ENCODE measurements around the gene DCAF16. TPM values are rescaled to one million over a fixed set of nuclear protein-coding genes. Genes with fewer than 3 reads are reported as not detected.

DCAF16 gene
- total RNA-seq, 2 donors from 2014 or later = 52.0 to 63.1 TPM

- H3K27ac ChIP-seq (ENCODE audit: low read depth, low read length) = no peak overlapping the region
- no peak for TF ChIP-seq CTCF (conservative IDR thresholded peaks at IDR 0.05)
- no peaks in the 10 kb centered on the region for H3K27me3 Mint-ChIP-seq (ENCODE audit: insufficient read depth)
- no peak for DNase-seq
- no peaks in the 10 kb centered on the region for H3K9me3 ChIP-seq (ENCODE audit: control insufficient read depth, low read length)
- H3K9me3 Mint-ChIP-seq = no peaks in the 10 kb centered on the region
- H3K36me3 Mint-ChIP-seq (ENCODE audit: low read depth) = peaks cover 54% of the 10 kb centered on the region
- peaks cover 14% of the 10 kb centered on the region for H3K4me1 Mint-ChIP-seq
- H3K4me3 Mint-ChIP-seq = no peak overlapping the region
- no peak overlapping the region for H3K4me3 ChIP-seq (ENCODE audit: low read length)
- H3K9ac ChIP-seq (ENCODE audit: extremely low read depth, low read length, poor library complexity, severe bottlenecking) = no peak overlapping the region
- H3K27me3 ChIP-seq (ENCODE audit: control insufficient read depth, insufficient read depth, low read length, poor library complexity, severe bottlenecking) = no peaks in the 10 kb centered on the region
- peaks cover 53% of the 10 kb centered on the region for H3K36me3 ChIP-seq (ENCODE audit: control insufficient read depth, insufficient read depth, low read length)
- peak overlapping the region; percentile 52 for H3K27ac Mint-ChIP-seq
- H3K4me1 ChIP-seq (ENCODE audit: control insufficient read depth, insufficient read depth, low read length) = peaks cover 4% of the 10 kb centered on the region
- WGBS, 2 experiments (ENCODE audit: insufficient coverage in 1 of 2, insufficient read length in 1 of 2) = 83 to 86% methylated on average over 1 to 3 of the region's 3 CpGs
These were observed 4.9 kb downstream of the DCAF16 start for GRCh38 chr4:17805580-17806155.

GRCh38 chr4:17797808-17798207 is 12.7 kb downstream of the DCAF16 start:
- 87 to 90% methylated on average over 1 of the region's 1 CpG for WGBS, 2 experiments (ENCODE audit: insufficient coverage in 1 of 2, insufficient read length in 1 of 2)
- H3K27me3 Mint-ChIP-seq (ENCODE audit: insufficient read depth) = no peaks in the 10 kb centered on the region
- H3K4me3 Mint-ChIP-seq = no peak overlapping the region

GRCh38 chr4:17794730-17795129 is 15.8 kb downstream of the DCAF16 start:
- Mint-ChIP-seq H3K27ac (no peak overlapping the region), H3K4me1 (no peaks in the 10 kb centered on the region), H3K9me3 (peaks cover 8% of the 10 kb centered on the region), H3K4me3 (no peak overlapping the region), H3K36me3 (ENCODE audit: low read depth) (peaks cover 24% of the 10 kb centered on the region), H3K27me3 (ENCODE audit: insufficient read depth) (no peaks in the 10 kb centered on the region)
- TF ChIP-seq CTCF (conservative IDR thresholded peaks at IDR 0.05) = no peak
- Histone ChIP-seq H3K9me3 (ENCODE audit: control insufficient read depth, low read length) (no peaks in the 10 kb centered on the region), H3K27ac (ENCODE audit: low read depth, low read length) (no peak overlapping the region), H3K27me3 (ENCODE audit: control insufficient read depth, insufficient read depth, low read length, poor library complexity, severe bottlenecking) (no peaks in the 10 kb centered on the region), H3K9ac (ENCODE audit: extremely low read depth, low read length, poor library complexity, severe bottlenecking) (no peak overlapping the region), H3K36me3 (ENCODE audit: control insufficient read depth, insufficient read depth, low read length) (peaks cover 15% of the 10 kb centered on the region), H3K4me1 (ENCODE audit: control insufficient read depth, insufficient read depth, low read length) (peaks cover 4% of the 10 kb centered on the region), H3K4me3 (ENCODE audit: low read length) (no peak overlapping the region)
- WGBS, 2 experiments (ENCODE audit: insufficient coverage in 1 of 2, insufficient read length in 1 of 2) = 71% methylated on average over 1 of the region's 1 CpG; no CpG with 5 or more reads in 1 of the 2 experiments
- no peak for DNase-seq

More at GRCh38 chr4:17797808-17798207, 12.7 kb downstream of the DCAF16 start:
- H3K9ac ChIP-seq (ENCODE audit: extremely low read depth, low read length, poor library complexity, severe bottlenecking) = no peak overlapping the region
- peaks cover 34% of the 10 kb centered on the region for H3K36me3 Mint-ChIP-seq (ENCODE audit: low read depth)
- no peaks in the 10 kb centered on the region for H3K27me3 ChIP-seq (ENCODE audit: control insufficient read depth, insufficient read depth, low read length, poor library complexity, severe bottlenecking)
- DNase-seq = no peak
- peaks cover 4% of the 10 kb centered on the region for H3K4me1 ChIP-seq (ENCODE audit: control insufficient read depth, insufficient read depth, low read length)
- H3K27ac Mint-ChIP-seq = no peak overlapping the region
- H3K27ac ChIP-seq (ENCODE audit: low read depth, low read length) = no peak overlapping the region
- TF ChIP-seq CTCF (conservative IDR thresholded peaks at IDR 0.05) = no peak
- H3K4me1 Mint-ChIP-seq = no peaks in the 10 kb centered on the region
- no peaks in the 10 kb centered on the region for H3K9me3 Mint-ChIP-seq
- H3K9me3 ChIP-seq (ENCODE audit: control insufficient read depth, low read length) = no peaks in the 10 kb centered on the region
- no peak overlapping the region for H3K4me3 ChIP-seq (ENCODE audit: low read length)
- H3K36me3 ChIP-seq (ENCODE audit: control insufficient read depth, insufficient read depth, low read length) = peaks cover 31% of the 10 kb centered on the region

Data from endodermal cell (in vitro differentiated cells).